COLO668 (cell line): Measurements from ENCODE around the gene MAP3K14.

Source experiments
- DNase-seq: peaks from one replicate; lab custom pipeline; 2025; ENCODE audit not compliant: unreplicated experiment; lab: John Stamatoyannopoulos, UW

MAP3K14 gene

DNA sequence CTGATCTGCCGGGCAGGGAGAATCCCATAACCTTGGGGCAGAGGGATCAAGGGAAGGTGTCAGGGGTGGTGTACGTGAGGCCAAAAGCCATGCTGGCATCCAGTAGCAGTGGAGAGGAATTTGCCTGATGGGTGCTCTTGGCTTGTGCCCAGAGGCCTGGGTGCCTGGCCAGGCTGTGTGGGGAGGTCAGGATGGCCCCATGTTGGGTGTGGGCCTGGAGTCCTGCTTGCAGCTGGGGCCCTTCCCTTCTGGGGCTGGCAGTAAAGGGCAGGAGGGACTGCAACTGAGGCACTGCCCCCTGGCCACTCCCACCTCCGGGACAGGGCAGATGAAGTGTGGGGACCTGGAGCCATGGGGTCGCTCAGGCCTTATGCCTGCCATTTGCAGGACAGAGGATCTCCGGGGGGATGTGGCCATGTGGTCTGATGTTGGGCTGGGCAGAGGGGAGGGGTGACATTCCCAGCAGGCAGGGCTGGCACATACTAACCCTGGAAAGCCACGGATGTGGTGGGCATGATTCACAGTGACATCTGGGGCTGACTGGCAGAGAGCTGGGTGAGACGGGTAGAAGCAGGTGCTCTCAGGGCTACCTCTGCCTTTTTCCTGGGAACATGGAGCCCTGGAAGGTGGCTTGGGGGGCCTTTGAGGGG lies 91.6 kb downstream of the MAP3K14 start:
- DNase-seq: no peak

DNA sequence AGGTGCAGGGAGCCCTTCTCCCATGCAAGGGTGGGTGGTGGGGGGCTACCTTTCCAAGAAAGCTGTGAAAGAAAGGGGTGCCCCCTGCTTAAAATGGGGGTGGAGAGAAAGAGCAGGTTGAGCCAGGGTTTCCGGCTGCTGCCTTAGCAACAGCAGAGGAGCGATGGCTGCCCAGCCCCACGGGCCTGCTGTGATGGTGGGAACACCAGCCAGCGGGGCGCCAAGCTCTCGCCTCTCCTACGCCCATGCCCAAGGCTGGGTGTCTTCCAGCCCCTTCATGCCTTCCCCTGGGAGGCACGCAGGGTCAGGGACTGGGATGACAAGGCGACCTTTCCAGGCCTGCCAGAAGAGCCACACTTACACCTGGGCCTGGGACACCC lies 92.2 kb downstream of the MAP3K14 start:
- DNase-seq: no peak

DNA sequence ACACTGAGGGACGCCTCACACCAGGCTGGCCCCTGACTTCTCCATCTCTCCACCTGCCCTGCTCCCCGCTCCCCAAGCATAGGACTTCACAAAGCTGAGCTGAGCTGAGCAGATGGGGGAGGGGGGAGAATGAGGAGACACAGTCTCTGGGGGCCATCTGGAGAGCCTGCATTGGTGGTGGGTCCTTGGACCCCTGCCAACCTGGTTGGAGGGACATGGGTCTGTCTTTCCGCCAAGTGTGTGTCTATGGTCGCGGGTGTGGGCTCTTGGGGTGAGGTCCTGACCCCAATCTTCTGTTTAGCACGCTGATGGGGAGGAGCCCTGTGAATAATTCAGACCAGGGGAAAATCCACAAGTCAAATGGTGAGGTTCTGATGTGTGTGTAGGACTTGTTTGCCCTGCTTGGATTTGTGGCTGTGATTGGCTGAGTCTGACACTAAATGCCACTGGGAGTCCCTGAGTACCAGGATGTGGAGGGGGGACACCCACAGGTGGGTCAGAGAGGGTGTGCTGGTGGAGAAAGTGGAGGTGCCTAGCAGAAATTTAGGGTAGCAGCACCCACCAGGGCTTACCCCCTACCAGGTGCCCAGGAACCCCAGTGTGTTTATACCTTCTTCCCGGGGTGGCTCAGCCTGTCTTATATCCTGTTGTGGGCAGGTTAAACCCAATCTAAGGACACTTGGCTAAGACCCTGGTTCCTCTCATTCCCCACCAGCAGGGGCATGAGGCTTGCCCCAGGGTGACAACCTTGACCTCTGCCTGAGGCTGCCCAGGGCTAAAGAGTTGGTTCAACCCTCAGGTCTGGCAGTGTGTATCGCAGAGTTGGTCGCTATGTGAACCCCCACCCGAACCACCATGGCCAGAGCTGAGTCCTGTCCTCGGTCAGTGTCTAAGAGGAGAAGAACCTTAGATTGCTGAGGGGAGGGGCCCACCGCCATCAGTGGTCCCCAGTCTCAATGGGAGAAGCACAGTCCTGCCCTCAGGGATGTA lies 93.0 kb downstream of the MAP3K14 start:
- no peak for DNase-seq

DNA sequence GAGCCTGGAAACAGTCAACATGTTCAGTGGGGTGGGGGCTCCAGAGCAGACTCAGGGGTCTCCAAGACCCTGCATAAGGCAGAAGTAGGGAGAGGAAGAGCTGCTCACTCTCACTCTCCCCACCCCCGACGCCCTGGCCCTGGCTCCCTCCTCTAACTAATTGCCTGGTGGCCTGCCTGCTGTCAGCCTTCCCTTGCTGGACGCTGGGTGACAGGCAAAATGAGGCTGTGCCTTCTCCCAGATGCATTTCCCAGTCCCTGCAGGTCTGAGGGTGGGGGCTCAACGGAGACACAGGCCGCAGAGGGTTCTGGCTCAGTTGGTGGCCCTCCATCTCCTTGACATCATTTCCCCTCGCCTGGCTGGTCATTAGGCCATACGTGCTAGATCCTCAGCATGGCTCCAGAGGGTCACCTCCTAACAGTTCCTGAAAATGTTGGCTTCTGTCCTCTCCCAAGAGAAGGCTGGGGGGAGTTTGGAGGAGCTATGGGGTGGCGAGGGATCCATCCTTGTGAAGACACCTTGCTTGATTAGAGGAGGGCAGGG lies 93.8 kb downstream of the MAP3K14 start:
- DNase-seq: no peak

DNA sequence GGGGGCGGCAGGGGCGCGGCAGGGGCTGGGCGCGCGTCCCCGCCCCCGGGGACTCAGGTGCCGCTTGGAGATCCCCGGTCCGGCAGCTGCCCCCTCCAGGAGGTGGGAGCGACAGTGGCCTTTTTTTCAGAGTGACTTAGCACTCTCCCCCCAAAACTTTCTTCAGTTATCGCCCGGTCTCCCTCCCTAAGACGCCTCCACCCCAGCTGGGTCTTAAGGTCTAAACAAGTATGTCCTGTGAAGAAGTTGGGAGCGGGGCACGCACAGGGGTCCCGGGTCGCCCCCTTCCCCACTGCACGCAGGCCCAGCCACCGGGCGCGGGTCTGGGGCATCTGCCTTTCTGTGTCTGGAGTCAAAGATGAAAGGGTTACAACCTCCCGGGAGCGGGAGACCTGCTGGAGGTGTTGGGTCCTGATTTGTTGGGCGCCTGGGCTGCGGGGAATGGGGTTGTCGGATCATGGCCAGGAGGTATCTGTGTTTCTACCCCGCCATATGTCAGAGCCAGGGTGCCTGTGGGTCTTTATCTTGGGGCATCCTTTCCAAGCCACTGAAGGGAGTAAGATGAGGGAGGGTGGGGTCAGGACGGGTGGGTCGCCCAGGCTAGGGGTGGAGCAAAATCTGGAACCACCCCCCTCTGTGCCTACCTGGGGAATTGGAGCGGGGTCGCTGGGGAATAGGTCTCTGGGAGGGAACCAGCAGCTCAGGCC lies 94.4 kb downstream of the MAP3K14 start:
- DNase-seq: no peak

DNA sequence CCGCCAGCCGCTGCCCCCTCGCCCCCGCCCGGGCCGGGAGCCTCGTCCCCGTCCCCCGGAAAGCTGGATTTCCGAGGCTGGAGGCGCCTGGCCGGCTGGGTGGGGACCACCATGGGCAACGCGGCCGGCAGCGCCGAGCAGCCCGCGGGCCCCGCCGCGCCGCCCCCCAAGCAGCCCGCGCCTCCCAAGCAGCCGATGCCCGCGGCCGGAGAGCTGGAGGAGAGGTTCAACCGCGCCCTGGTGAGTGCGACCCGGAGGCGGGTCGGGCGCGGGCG lies 94.9 kb downstream of the MAP3K14 start:
- no peak for DNase-seq

DNA sequence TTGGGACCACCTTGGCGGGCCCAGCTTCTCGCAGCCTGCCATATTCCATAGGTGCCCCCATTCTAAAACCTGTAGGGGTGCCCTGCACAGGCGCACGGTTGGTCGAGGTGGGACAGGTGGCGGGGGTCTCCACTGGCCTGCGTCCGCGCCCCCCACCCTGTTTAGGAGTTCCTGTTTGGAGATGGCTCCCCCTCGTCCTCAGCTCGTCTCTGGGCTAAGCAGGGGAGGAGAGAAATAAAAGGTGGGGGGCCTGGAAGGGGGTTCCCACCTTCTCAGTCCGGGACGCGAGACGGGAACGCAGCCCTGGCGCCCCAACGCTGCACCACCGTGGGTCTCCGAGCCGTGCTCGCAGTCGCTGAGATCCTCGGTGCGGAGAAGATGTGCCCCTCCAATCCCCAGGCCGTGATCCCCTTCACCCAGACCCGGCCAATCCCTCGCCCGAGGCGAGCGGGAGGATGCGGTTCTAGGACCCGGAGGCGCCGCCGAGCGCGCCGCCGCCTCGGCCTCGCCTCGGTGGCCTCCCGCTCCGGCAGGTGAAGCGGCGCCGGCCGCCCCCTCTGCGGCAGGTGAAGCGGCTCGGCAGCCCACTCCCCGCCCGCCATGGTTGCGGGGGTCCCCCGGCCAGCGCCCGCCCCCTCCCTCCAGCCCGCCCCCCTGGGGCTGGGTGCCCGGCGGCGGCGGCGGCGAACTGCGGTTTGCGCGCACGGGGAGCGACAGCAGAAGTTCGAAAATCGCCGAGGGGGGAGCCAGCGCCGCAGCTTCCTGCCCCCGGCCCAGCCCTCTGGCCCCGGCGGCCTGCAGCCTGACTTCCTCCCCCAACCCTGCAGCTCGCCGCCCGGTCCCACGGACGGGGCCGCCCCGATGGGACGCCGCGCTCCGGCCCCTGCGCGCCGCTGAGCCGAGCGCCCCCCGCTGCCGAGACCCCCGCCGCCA lies 95.5 kb downstream of the MAP3K14 start, which contains the start of gene FMNL1:
Gene FMNL1 (plus strand): TSS at position 805 of the 933 bp plus-strand sequence. CDS start 240 bp downstream, outside the sequence.
- peak; percentile 22 for DNase-seq

DNA sequence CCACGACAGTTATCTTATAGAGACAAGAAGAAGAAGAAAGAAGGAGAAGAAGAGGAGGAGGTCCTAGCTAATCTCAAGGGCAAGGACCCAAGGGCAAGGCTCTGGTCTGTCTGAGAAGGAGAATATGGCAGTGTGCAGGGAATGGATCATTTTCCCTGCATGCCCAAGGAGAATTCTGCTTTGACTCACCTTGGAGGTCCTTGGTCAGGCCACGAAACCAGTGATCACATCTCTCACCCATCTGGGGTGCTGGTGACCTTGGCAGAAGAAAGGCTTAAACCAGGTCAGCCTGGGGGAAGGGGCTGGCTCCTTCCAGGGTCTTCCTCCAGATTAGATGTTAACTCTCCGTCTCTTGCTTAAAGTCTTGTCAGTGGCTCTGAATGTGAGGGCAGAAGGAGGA lies 96.7 kb downstream of the MAP3K14 start:
- DNase-seq: no peak

DNA sequence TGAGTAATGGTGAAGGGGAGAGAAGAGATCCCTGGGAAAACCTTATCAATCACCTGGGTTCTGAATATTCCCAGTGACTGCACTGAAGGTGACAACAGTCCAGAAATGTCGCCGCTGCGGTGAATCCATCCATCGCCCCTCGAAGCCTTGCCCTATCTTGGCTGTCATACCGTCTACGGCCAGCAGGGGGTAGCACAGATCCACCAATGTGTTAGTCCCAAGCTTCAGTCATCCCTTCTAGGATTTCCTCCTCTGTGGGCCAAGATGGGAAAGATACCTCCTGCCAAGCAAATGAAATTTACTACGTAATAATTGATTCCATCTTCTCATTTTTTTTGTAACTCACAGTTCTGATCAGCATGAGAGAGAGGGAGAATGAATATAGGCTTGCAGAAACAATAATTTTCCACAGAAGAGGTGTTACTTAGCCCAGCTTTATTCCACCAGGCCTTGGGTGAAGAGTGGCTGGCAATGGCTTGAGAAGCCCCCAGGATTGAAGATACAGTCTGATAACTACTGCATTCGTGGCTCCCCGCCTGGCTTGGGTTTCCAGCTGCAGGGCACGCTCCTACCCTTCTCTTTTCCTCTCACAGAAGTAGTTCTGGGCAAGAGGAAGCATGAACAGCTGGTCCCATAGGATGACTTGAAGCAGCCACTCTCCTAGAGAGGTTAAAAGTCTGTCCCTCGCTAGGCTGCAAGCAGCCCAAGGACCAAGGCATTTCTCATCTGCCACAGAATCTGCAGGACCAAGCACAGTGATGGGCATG lies 97.7 kb downstream of the MAP3K14 start:
- DNase-seq: peak; percentile 68
